Stimulated activated CD8-positive, alpha-beta memory T cell treated with anti-CD3 and anti-CD28 coated beads, Interleukin-7, amount 100 ng/mL, for 1 hour (primary cell): ENCODE results near the gene GZMM.

Experiments used
- DNase-seq, 2 donors: peaks; one replicate each; pipeline ENCODE4 v3.0.0-alpha.2; 2020; ENCODE audit warnings: low read depth in 2 of 2

GZMM gene

GRCh38 chr19:597406-598315 is 53.8 kb downstream of the GZMM start:
- no peak for DNase-seq
